Pancreas (tissue), 10 donors: ENCODE measurements around the gene COG4. TPM values are rescaled to one million over a fixed set of nuclear protein-coding genes. Genes with fewer than 3 reads are reported as not detected.
A peak's percentile ranks its signal among the peaks of the same experiment; 100 is the strongest.

ENCODE experiments used
- ATAC-seq, 4 donors: fragments of 200-7000 bp; cut with Tn5 transposase; one replicate each; pipeline versions ENCODE4 v1.8.0 to v1.9.1; 2020; ENCODE audit warnings: mild to moderate bottlenecking in 4 of 4, moderate library complexity in 4 of 4
- DNase-seq, 6 donors: peaks; one replicate each; pipeline ENCODE4 v3.0.0-alpha.2; 2020
- FAIRE-seq: peaks from 2 replicates; lab custom pipeline; 2012; peaks lifted over from hg19 to GRCh38; lab: Jason Lieb, UNC
- H3K27ac ChIP-seq, 4 donors: fragments of 200-600 bp; sonication (generic); 1 replicate in 3 of 4; 2 replicates in 1 of 4; pipeline versions ENCODE4 v1.5.0 to v1.8.0; 2020
- H3K27me3 ChIP-seq, 4 donors: fragments of 200-600 bp; one replicate each; pipeline ENCODE4 v1.8.0; 2021
- H3K36me3 ChIP-seq, 3 donors: fragments of 200-600 bp; sonication (generic) in 1 of 3; one replicate each; pipeline versions ENCODE4 v1.5.0 to v1.8.0; 2020 to 2021
- H3K4me1 ChIP-seq, 3 donors: fragments of 200-600 bp; one replicate each; pipeline ENCODE4 v1.8.0; 2021
- H3K4me3 ChIP-seq, 4 donors: fragments of 200-600 bp; sonication (generic) in 2 of 4; one replicate each; pipeline versions ENCODE4 v1.5.0 to v1.8.0; 2020 to 2021
- H3K9me3 ChIP-seq, 4 donors: fragments of 200-600 bp; one replicate each; pipeline ENCODE4 v1.8.0; 2021
- WGBS, 2 donors: extraction: QIAGEN DNeasy Blood & Tissue Kit; methylation state at CpG; one replicate each; pipeline ENCODE4 v1.1.7; 2013; 5-methylcytosine and 5-hydroxymethylcytosine counted together
- intact Hi-C, 3 donors: fragments of 100-400 bp; cut with DNase I; formaldehyde crosslinking; loops; one replicate each; pipeline versions ENCODE4 v1.11.1 to v1.14.2; 2022
- polyA plus RNA-seq, 2 donors: library from polyadenylated mRNA; stranded (reverse); fragments of 200-250 nt; gene quantifications; one replicate each; pipeline ENCODE4 v1.2.3, GENCODE V29; 2013
- total RNA-seq, 6 donors: library from RNA; stranded (reverse); fragmentation: NEBNext Ultra II Directional in 4 of 6; extraction: Animal tissue kit (Norgen Biotek cat#: 25700) in 4 of 6; gene quantifications; one replicate each; pipeline versions ENCODE4 v1.2.1 to v1.2.4, GENCODE V29; 2021 to 2023
- TF ChIP-seq, protein P1 (sequence below), 4 donors: fragments of 200-600 bp; sonication (generic) in 3 of 4; IDR thresholded peaks; one replicate each; pipeline versions ENCODE4 v1.5.0 to v1.8.0; 2021; ENCODE audit warnings: antibody characterized with exemption in 4 of 4
- donor health status: healthy with polysubstance abuse.
- donor health status: DM: no; HTN: no; CAD: no; lungs with moderate emphysema.
- donor health status: DM: no; HTN: no; CAD: no.
- donor health status: control.
- donor health status: control.
- donor health status: Bipolar disorder and iron deficiency.
- donor health status: DM: yes; HTN: yes; CAD: no.
- donor health status: DM: no; HTN: no; CAD: no.
- donor health status: DM: no; HTN: no; CAD: no.
- donor health status: DM: yes; HTN: yes; CAD: no.

Gene COG4
- total and polyA plus RNA-seq, 8 donors = 12.3 to 56.4 (median 19.3) TPM

DNA sequence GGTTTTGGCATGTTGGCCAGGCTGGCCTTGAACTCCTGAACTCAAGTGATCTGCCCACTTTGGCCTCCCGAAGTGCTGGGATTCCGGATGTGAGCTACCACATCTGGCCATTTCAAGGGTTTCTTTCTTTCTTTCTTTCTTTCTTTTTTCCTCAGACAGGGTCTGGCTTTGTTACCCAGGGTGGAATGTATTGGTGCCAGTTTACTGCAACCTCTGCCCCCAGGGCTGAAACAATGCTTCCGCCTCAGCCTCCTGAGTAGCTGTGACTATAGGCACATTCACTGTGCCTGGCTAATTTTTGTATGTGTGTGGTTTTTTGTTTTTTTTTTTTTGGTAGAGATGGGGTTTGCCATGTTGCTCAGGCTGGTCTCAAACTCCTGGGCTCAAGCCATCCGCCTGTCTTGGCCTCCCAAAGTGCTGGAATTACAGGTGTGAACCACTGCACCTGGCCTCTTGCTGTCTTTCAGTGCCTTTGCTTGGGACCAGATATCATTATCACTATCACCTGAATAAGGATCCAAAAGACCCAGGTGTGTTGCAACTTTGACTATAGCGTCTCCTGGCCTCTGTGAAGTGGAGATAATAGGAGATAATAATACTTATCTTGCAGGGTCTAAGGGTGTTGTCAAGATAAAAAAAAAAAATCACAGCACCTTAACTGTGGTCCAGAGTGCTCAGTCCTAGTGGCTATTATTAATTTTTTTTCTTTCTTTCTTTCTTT lies 65.7 kb downstream of the COG4 start:
- H3K36me3 ChIP-seq = no peaks in the 10 kb centered on the region
- no peaks in the 10 kb centered on the region for H3K27me3 ChIP-seq
- ATAC-seq (no peak), FAIRE-seq (no peak), DNase-seq (no peak)
- H3K27ac ChIP-seq = no peak overlapping the region
- no peak overlapping the region for H3K4me3 ChIP-seq
- TF ChIP-seq, protein P1, sequence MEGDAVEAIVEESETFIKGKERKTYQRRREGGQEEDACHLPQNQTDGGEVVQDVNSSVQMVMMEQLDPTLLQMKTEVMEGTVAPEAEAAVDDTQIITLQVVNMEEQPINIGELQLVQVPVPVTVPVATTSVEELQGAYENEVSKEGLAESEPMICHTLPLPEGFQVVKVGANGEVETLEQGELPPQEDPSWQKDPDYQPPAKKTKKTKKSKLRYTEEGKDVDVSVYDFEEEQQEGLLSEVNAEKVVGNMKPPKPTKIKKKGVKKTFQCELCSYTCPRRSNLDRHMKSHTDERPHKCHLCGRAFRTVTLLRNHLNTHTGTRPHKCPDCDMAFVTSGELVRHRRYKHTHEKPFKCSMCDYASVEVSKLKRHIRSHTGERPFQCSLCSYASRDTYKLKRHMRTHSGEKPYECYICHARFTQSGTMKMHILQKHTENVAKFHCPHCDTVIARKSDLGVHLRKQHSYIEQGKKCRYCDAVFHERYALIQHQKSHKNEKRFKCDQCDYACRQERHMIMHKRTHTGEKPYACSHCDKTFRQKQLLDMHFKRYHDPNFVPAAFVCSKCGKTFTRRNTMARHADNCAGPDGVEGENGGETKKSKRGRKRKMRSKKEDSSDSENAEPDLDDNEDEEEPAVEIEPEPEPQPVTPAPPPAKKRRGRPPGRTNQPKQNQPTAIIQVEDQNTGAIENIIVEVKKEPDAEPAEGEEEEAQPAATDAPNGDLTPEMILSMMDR (IDR thresholded peaks at IDR 0.05) = no peak
- intact Hi-C loops = no loop called here
- no peaks in the 10 kb centered on the region for H3K9me3 ChIP-seq
- peaks cover 4 to 5% (median 4%) of the 10 kb centered on the region in 3 donors for H3K4me1 ChIP-seq
- 67 to 68% methylated on average over 5 of the region's 5 CpGs for WGBS, 2 donors

DNA sequence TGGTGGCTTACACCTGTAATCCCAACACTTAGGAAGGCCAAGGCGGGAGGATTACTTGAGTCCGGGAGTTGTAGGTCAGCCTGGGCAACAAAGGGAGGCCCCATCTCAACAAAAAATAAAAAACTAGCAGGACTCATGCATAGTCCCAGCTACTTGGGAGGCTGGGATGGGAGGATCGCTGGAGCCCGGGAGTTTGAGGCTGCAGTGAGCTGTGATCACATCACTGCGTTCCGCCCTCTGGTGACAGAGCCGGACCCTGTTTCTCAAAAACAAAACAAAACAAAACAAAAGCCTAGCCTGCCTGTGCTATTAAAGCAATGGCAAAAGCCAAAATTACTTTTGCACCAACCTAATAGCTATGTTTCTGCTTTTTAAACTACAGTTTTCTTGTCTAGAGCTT lies 67.4 kb downstream of the COG4 start:
- FAIRE-seq = no peak
- Histone ChIP-seq H3K4me1 (peaks cover 4 to 5% (median 4%) of the 10 kb centered on the region in 3 donors), H3K9me3 (no peaks in the 10 kb centered on the region), H3K4me3 (no peak overlapping the region), H3K27me3 (no peaks in the 10 kb centered on the region), H3K27ac (no peak overlapping the region), H3K36me3 (no peaks in the 10 kb centered on the region)
- 91 to 94% methylated on average over 7 of the region's 7 CpGs for WGBS, 2 donors
- ATAC-seq = no peak
- no peak for DNase-seq
- intact Hi-C loops = no loop called here
- TF ChIP-seq, protein P1 (IDR thresholded peaks at IDR 0.05) = no peak

DNA sequence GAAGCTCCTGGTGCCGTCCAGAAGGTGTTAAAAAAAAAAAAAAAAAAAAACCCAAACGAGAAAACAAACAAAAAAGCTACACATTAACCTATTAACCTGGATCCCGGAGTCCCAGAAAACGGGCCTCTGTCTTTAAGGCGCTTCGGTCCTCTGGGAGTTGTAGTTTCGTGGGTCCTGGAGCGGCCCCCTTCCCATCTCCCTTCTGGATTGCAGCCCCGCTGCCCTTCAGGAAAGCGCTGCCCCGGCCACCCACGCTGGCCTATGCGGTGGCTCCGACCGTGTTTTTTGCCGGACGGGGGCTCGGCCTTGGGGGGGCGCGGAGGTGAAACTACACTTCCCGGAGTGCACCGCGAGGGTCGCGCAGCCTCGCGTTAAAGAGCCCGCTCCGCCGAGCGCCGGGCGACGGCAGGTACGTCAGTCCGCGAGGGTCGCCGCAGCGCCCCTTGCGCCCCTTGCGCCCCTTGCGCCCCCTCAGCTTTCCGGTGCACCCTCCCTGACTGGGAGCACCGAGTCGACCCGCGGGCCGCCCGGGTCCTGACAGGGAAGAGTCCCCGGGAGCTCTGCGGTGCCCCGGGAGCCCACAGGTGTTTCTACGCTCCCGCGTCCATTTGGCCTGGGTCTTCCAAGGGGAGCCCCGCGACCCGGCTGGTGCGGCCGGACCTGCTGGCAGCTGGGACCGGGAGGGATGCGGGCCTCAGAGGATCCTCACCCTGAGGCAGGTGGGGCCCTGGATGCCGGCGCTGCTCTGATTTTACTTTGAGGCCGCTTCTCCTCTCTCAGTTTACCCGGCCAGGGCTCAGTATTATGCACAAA lies 68.9 kb downstream of the COG4 start, which contains the start of gene FCSK:
TSS of gene FCSK (plus strand) at position 374 of the 813 bp plus-strand sequence. CDS start 8,596 bp downstream, outside the sequence.
- peak within 1 kb of the TSS; percentile 89 to 97 (median 92) for H3K4me3 ChIP-seq
- no peaks in the 10 kb centered on the region for H3K27me3 ChIP-seq
- peaks cover 4 to 5% (median 4%) of the 10 kb centered on the region in 3 donors for H3K4me1 ChIP-seq
- no peak for FAIRE-seq
- intact Hi-C loops = no loop called here
- peak within 1 kb of the TSS; percentile 92 to 98 (median 94) for H3K27ac ChIP-seq
- WGBS, 2 donors = 0 to 1% methylated on average over 48 to 67 of the region's 67 CpGs
- H3K9me3 ChIP-seq = no peaks in the 10 kb centered on the region
- DNase-seq = peak; percentile 68 to 87 (median 71)
- no peaks in the 10 kb centered on the region for H3K36me3 ChIP-seq
- TF ChIP-seq, protein P1 (IDR thresholded peaks at IDR 0.05) = no peak
- ATAC-seq = peak; percentile 92 to 96 (median 94)

DNA sequence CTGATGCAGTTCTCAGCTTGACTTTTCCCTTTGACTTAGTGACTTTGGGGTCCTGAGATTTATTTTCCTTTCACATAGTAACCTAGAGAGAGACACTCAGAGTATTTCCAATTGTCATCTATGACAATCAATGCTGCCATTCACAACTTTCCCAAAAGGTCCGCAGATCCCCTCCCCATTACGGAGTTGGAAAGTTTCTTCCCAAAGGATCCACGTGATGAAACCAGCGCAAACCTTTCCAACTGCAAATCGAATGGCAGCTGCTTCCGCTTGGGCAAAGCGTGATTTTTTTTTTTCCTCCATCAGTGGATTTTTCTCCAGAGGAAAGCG lies 69.5 kb downstream of the COG4 start:
- intact Hi-C loops = no loop called here
- TF ChIP-seq, protein P1 (IDR thresholded peaks at IDR 0.05) = no peak
- Histone ChIP-seq H3K4me3 (peak overlapping the region; percentile 89 to 97 (median 92)), H3K27ac (peak overlapping the region; percentile 92 to 98 (median 94)), H3K36me3 (no peaks in the 10 kb centered on the region), H3K27me3 (no peaks in the 10 kb centered on the region), H3K9me3 (no peaks in the 10 kb centered on the region), H3K4me1 (peaks cover 4 to 5% (median 4%) of the 10 kb centered on the region in 3 donors)
- 0% methylated on average over 8 of the region's 8 CpGs for WGBS, 2 donors
- ATAC-seq (no peak), DNase-seq (no peak), FAIRE-seq (no peak)
